GM12891 (cell line): ENCODE results near the gene TMCO2.

Source experiments
- DNase-seq: peaks from one replicate; pipeline ENCODE4 v3.0.0; 2011; ENCODE audit warnings: low spot score; ENCODE audit not compliant: insufficient read length
- FAIRE-seq: peaks from 2 replicates; lab custom pipeline; 2011; peaks lifted over from hg19 to GRCh38; lab: Jason Lieb, UNC
- PAX5 ChIP-seq: IDR thresholded peaks from 2 replicates; pipeline ENCODE4 v1.6.1; 2011; ENCODE audit warnings: low read length, moderate library complexity, mild to moderate bottlenecking; ENCODE audit not compliant: insufficient read depth, severe bottlenecking
- POLR2A ChIP-seq: IDR thresholded peaks from 2 replicates; pipeline ENCODE4 v1.6.1; 2011; ENCODE audit warnings: low read depth, low read length, control low read depth
- POLR2AphosphoS5 ChIP-seq: IDR thresholded peaks from 2 replicates; pipeline ENCODE4 v1.6.1; 2011; ENCODE audit warnings: low read depth, low read length, control low read depth
- POU2F2 ChIP-seq: IDR thresholded peaks from 2 replicates; pipeline ENCODE4 v1.6.1; 2011; ENCODE audit warnings: low read depth, mild to moderate bottlenecking, control low read depth, low read length, moderate library complexity
- SPI1 ChIP-seq: IDR thresholded peaks from 2 replicates; pipeline ENCODE4 v1.6.1; 2011; ENCODE audit warnings: low read depth, low read length, control low read depth
- TAF1 ChIP-seq: IDR thresholded peaks from 2 replicates; pipeline ENCODE4 v1.6.1; 2011; ENCODE audit warnings: low read depth, low read length, control low read depth

TMCO2 gene

DNA sequence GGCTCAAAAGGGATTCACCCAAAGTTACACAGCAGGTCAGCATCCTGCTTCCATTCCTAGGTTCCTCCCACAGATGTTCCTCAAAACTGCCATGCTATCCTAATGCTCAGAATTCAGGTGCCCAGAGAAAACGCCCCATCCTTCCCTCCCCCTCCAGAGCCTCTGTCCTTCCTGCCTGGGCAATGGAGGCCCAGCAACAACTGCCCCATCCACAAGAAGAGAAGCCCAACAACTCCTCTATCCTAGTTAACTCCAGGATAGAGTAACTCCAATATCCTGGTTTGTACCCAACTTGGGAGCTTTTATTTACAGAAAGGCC lies 52.5 kb downstream of the TMCO2 start:
- no peak for DNase-seq
- no peak for TF ChIP-seq POU2F2

GRCh38 chr1:40300651-40301050 lies 52.9 kb downstream of the TMCO2 start:
- TF ChIP-seq PAX5 (no peak), POU2F2 (no peak), POLR2AphosphoS5 (no peak), POLR2A (no peak)
- DNase-seq (no peak), FAIRE-seq (no peak)

More for the DNA sequence above, 52.5 kb downstream of the TMCO2 start:
- no peak for FAIRE-seq

DNA sequence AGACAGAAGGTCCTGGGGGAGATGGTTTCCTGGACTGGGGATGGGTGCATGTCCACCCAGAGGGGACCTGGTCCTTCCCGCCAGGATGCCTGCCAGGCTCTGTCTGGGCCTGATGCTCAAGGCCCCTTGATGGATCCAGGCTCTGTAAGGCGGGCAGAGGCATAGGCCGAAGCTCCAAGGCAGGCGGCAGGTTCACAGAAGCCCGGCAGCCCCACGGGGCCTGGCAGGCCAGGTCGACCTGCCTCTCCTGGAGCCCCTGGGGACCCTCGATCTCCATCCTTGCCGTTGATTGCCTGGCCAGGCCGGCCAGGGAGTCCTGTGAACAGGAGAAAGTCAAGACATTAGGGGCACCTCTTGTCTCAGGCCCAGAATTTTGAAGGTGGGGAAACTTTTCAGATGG lies 53.3 kb downstream of the TMCO2 start:
- no peak for DNase-seq
- FAIRE-seq, result no peak
- TF ChIP-seq POLR2A (no peak), TAF1 (no peak), SPI1 (no peak), POLR2AphosphoS5 (no peak), POU2F2 (no peak), PAX5 (no peak)
